A549 treated with CORT108297 at 1 μM for 4 hours (cell line): ENCODE data around the gene EXOC6. TPM values are rescaled to one million over a fixed set of nuclear protein-coding genes. Genes with fewer than 3 reads are reported as not detected.

ENCODE experiments used
- total RNA-seq: library from RNA; stranded (reverse); fragments of 200-300 nt; extraction: Qiagen RNA extraction; gene quantifications from 5 replicates; pipeline ENCODE4 v1.2.3, GENCODE V29; 2022

The EXOC6 gene
- total RNA-seq, result 12.7 to 17.4 TPM (median 15.0 TPM) in 5 replicates

GRCh38 chr10:92848441-92849233 lies at the start of gene EXOC6:
TSS of gene EXOC6 (plus strand) at chr10:92848520. CDS start at chr10:92848534, 14 bp downstream.

GRCh38 chr10:93059975-93060886 lies 211.9 kb downstream of the EXOC6 start, which contains the start of gene CYP26C1:
TSS of gene CYP26C1 (plus strand) at chr10:93060798. CDS start at chr10:93061264, 466 bp downstream.

GRCh38 chr10:93073539-93074146 lies 225.3 kb downstream of the EXOC6 start, which contains the start of gene CYP26A1:
TSS of gene CYP26A1 (plus strand) at chr10:93073893. CDS start at chr10:93073935, 42 bp downstream.

Other genes with a start within 250 kb of the EXOC6 start
- 14.4 to 15.8 TPM (median 14.9 TPM) in 5 replicates for gene HHEX, start 158.6 kb upstream of the EXOC6 start, total RNA-seq
- 0.02 TPM in 1 of 5 replicates, not detected in the others for gene CYP26C1, start 212.3 kb downstream of the EXOC6 start, total RNA-seq
- gene CYP26A1, start 225.4 kb downstream of the EXOC6 start, total RNA-seq, result 2.1 to 3.1 TPM (median 2.9 TPM) in 5 replicates